K562 (cell line): ENCODE measurements around the gene MT4. TPM values are rescaled to one million over a fixed set of nuclear protein-coding genes. Genes with fewer than 3 reads are reported as not detected.
A peak's percentile ranks its signal among the peaks of the same experiment; 100 is the strongest.

ENCODE experiments used
- CC2D1A ChIP-seq: fragments of 450-650 bp; IDR thresholded peaks from 2 replicates; pipeline ENCODE4 v1.6.1; 2017; ENCODE audit warnings: mild to moderate bottlenecking
- FOXJ3 ChIP-seq: sonication (generic); formaldehyde crosslinking; IDR thresholded peaks from 2 replicates; pipeline ENCODE4 v1.4.0; 2020; ENCODE audit warnings: mild to moderate bottlenecking, missing genetic modification reagents
- FOXK2 ChIP-seq, 2 experiments: fragments of 450-650 bp; IDR thresholded peaks in 1 of 2; conservative IDR thresholded peaks in 1 of 2; 2 replicates each; pipeline ENCODE4 v1.6.1; 2016; ENCODE audit warnings: low read depth in 2 of 2, mild to moderate bottlenecking in 1 of 2
- GABPB2 ChIP-seq: fragments of 250-450 bp; sonication (Bioruptor Pico); conservative IDR thresholded peaks from 2 replicates; pipeline ENCODE4 v1.5.1; 2021; ENCODE audit warnings: mild to moderate bottlenecking
- ID3 ChIP-seq, 2 experiments: fragments of 250-450 bp in 1 of 2; fragments of 450-650 bp in 1 of 2; sonication (Bioruptor Pico) in 1 of 2; IDR thresholded peaks; 2 replicates each; pipeline versions ENCODE4 v1.6.1 to v1.8.0; 2016 to 2021; ENCODE audit warnings: mild to moderate bottlenecking in 2 of 2, moderate library complexity in 2 of 2, missing compliant biosample characterization in 1 of 2, missing genetic modification characterization in 1 of 2
- KLF13 ChIP-seq: fragments of 450-650 bp; IDR thresholded peaks from 2 replicates; pipeline ENCODE4 v1.6.1; 2016; ENCODE audit warnings: missing genetic modification characterization, low read depth, mild to moderate bottlenecking, missing compliant biosample characterization, moderate library complexity, borderline replicate concordance
- MIER1 ChIP-seq: fragments of 450-650 bp; IDR thresholded peaks from 2 replicates; pipeline ENCODE4 v1.6.1; 2016; ENCODE audit warnings: antibody characterized with exemption, mild to moderate bottlenecking, low read depth
- NCOR1 ChIP-seq: fragments of 450-650 bp; IDR thresholded peaks from 2 replicates; pipeline ENCODE4 v1.6.1; 2016; ENCODE audit warnings: mild to moderate bottlenecking, moderate library complexity
- POLR2A ChIP-seq: fragments of 450-650 bp; conservative IDR thresholded peaks from 2 replicates; pipeline ENCODE4 v1.6.1; 2016
- RBM22 ChIP-seq: fragments of 200-400 bp; formaldehyde crosslinking; IDR thresholded peaks from 2 replicates; pipeline ENCODE4 v1.6.1; 2018; ENCODE audit warnings: low read length, low read depth; ENCODE audit not compliant: poor library complexity, severe bottlenecking
- YBX1 ChIP-seq: fragments of 450-650 bp; IDR thresholded peaks from 2 replicates; pipeline ENCODE4 v1.7.1; 2016; ENCODE audit warnings: mild to moderate bottlenecking
- ZBED1 ChIP-seq: IDR thresholded peaks from 2 replicates; pipeline ENCODE4 v1.6.1; 2014
- ZBTB7A ChIP-seq: IDR thresholded peaks from 2 replicates; pipeline ENCODE4 v1.6.1; 2011; ENCODE audit warnings: low read depth, mild to moderate bottlenecking, low read length, moderate library complexity, borderline replicate concordance; ENCODE audit not compliant: control insufficient read depth
- ZBTB8A ChIP-seq: fragments of 450-650 bp; IDR thresholded peaks from 2 replicates; pipeline ENCODE4 v1.6.1; 2018; ENCODE audit warnings: mild to moderate bottlenecking, moderate library complexity; ENCODE audit not compliant: partially characterized antibody
- ZNF75A ChIP-seq: fragments of 450-650 bp; formaldehyde crosslinking; IDR thresholded peaks from 2 replicates; pipeline ENCODE4 v1.4.0; 2020; ENCODE audit warnings: mild to moderate bottlenecking
- polyA plus RNA-seq, 8 experiments: library from polyadenylated mRNA; depleted of rRNA in 4 of 8; stranded (reverse) in 5 of 8; unstranded in 3 of 8; fragments of >200 nt; fragmentation: Nextera tagmentation in 2 of 8; fragmentation: Illumina TruSeq in 1 of 8; extraction: Ambion mirVana in 2 of 8; extraction: Trizol in 1 of 8; gene quantifications; 2 replicates each; pipeline versions ENCODE4 v1.2.1 to v1.2.3, GENCODE V29; 2011 to 2014; ENCODE audit warnings: inconsistent platforms in 1 of 8, missing spikeins in 1 of 8
- total RNA-seq, 7 experiments: library from RNA; depleted of rRNA in 6 of 7; stranded (reverse); fragments of >200 nt in 6 of 7; fragmentation: Illumina TruSeq in 2 of 7; extraction: Trizol in 2 of 7; gene quantifications; 2 replicates each; pipeline versions ENCODE4 v1.2.1 to v1.2.3, GENCODE V29; 2011 to 2021; ENCODE audit warnings: low replicate concordance in 1 of 7
- TF ChIP-seq, protein P1 (sequence below): fragments of 250-450 bp; sonication (Bioruptor Pico); IDR thresholded peaks from 2 replicates; pipeline ENCODE4 v1.5.0; 2020; ENCODE audit warnings: mild to moderate bottlenecking
- TF ChIP-seq, protein P2 (sequence below), 2 experiments: fragments of 150-350 bp in 1 of 2; IDR thresholded peaks; 2 replicates each; pipeline ENCODE4 v1.6.1; 2012 to 2016; ENCODE audit warnings: low read depth in 2 of 2, low read length in 2 of 2, mild to moderate bottlenecking in 1 of 2, moderate library complexity in 1 of 2
- TF ChIP-seq, protein P3 (sequence below): fragments of 450-650 bp; IDR thresholded peaks from 2 replicates; pipeline ENCODE4 v1.6.1; 2014; ENCODE audit warnings: low read depth, mild to moderate bottlenecking, moderate library complexity, borderline replicate concordance
- TF ChIP-seq, protein P4 (sequence below): fragments of 450-650 bp; IDR thresholded peaks from 2 replicates; pipeline ENCODE4 v1.6.1; 2018; ENCODE audit warnings: mild to moderate bottlenecking, low read depth; ENCODE audit not compliant: partially characterized antibody

MT4 gene
- total and polyA plus RNA-seq, 9 of the 15 experiments (the other 6 are each of a cell fraction or from before 2014, with no cell fraction given) = not detected

DNA sequence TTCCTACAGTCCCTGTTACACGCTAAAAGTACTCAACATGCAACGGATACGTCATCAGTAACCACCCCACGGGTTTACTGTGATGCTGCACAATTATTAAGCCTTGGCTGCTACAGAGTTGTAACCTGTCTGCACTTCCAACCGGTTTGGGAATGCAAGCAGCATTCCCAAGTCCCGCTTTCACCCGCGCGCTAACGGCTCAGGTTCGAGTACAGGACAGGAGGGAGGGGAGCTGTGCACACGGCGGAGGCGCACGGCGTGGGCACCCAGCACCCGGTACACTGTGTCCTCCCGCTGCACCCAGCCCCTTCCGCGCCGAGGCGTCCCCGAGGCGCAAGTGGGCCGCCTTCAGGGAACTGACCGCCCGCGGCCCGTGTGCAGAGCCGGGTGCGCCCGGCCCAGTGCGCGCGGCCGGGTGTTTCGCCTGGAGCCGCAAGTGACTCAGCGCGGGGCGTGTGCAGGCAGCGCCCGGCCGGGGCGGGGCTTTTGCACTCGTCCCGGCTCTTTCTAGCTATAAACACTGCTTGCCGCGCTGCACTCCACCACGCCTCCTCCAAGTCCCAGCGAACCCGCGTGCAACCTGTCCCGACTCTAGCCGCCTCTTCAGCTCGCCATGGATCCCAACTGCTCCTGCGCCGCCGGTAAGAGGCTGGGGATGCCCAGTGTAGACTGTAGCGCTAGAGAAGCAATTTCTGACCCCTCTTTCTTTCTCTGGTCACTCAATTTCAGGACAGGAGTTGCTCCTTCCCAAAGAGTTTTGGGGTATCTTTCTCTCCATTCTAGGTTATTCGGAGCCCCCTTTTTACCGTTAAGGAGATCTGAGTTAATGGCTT, 43.4 kb downstream of the MT4 start, which contains the start of gene MT2A (continued):
- TF ChIP-seq GABPB2 (no peak), ZNF75A (CRISPR knock-in tag) (peak; percentile 28; the same call in 1 of the 2 replicates), ID3 (CRISPR knock-in tag; IDR thresholded peaks at IDR 0.05) (no peak), ID3 (tag; IDR thresholded peaks at IDR 0.05) (peak; percentile 55; the same call in 1 of the 2 replicates), ZBTB8A (no peak), KLF13 (tag) (0 out of 2 replicates have a peak, but pooled peaks have one; percentile 21), MIER1 (no peak), FOXJ3 (CRISPR knock-in tag) (no peak), RBM22 (no peak), NCOR1 (peak; percentile 35; the same call in 1 of the 2 replicates), CC2D1A (no peak), ZBED1 (no peak), POLR2A (peak; percentile 82), YBX1 (no peak), ZBTB7A (peak; percentile 18; the same call in 1 of the 2 replicates), FOXK2 (conservative IDR thresholded peaks at IDR 0.05 in 1 of 2, IDR thresholded peaks at IDR 0.05 in 1 of 2; ENCODE audit: low read depth in 2 of 2) (peak; percentile 60 to 74; a peak in 3 of 4 replicates)
- TF ChIP-seq, protein P1, sequence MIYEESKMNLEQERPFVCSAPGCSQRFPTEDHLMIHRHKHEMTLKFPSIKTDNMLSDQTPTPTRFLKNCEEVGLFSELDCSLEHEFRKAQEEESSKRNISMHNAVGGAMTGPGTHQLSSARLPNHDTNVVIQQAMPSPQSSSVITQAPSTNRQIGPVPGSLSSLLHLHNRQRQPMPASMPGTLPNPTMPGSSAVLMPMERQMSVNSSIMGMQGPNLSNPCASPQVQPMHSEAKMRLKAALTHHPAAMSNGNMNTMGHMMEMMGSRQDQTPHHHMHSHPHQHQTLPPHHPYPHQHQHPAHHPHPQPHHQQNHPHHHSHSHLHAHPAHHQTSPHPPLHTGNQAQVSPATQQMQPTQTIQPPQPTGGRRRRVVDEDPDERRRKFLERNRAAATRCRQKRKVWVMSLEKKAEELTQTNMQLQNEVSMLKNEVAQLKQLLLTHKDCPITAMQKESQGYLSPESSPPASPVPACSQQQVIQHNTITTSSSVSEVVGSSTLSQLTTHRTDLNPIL (CRISPR knock-in tag) = no peak
- TF ChIP-seq, protein P2, sequence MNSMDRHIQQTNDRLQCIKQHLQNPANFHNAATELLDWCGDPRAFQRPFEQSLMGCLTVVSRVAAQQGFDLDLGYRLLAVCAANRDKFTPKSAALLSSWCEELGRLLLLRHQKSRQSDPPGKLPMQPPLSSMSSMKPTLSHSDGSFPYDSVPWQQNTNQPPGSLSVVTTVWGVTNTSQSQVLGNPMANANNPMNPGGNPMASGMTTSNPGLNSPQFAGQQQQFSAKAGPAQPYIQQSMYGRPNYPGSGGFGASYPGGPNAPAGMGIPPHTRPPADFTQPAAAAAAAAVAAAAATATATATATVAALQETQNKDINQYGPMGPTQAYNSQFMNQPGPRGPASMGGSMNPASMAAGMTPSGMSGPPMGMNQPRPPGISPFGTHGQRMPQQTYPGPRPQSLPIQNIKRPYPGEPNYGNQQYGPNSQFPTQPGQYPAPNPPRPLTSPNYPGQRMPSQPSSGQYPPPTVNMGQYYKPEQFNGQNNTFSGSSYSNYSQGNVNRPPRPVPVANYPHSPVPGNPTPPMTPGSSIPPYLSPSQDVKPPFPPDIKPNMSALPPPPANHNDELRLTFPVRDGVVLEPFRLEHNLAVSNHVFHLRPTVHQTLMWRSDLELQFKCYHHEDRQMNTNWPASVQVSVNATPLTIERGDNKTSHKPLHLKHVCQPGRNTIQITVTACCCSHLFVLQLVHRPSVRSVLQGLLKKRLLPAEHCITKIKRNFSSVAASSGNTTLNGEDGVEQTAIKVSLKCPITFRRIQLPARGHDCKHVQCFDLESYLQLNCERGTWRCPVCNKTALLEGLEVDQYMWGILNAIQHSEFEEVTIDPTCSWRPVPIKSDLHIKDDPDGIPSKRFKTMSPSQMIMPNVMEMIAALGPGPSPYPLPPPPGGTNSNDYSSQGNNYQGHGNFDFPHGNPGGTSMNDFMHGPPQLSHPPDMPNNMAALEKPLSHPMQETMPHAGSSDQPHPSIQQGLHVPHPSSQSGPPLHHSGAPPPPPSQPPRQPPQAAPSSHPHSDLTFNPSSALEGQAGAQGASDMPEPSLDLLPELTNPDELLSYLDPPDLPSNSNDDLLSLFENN (IDR thresholded peaks at IDR 0.05; ENCODE audit: low read depth in 2 of 2, low read length in 2 of 2) = no peak
- TF ChIP-seq, protein P3, sequence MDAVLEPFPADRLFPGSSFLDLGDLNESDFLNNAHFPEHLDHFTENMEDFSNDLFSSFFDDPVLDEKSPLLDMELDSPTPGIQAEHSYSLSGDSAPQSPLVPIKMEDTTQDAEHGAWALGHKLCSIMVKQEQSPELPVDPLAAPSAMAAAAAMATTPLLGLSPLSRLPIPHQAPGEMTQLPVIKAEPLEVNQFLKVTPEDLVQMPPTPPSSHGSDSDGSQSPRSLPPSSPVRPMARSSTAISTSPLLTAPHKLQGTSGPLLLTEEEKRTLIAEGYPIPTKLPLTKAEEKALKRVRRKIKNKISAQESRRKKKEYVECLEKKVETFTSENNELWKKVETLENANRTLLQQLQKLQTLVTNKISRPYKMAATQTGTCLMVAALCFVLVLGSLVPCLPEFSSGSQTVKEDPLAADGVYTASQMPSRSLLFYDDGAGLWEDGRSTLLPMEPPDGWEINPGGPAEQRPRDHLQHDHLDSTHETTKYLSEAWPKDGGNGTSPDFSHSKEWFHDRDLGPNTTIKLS = no peak
- TF ChIP-seq, protein P4, sequence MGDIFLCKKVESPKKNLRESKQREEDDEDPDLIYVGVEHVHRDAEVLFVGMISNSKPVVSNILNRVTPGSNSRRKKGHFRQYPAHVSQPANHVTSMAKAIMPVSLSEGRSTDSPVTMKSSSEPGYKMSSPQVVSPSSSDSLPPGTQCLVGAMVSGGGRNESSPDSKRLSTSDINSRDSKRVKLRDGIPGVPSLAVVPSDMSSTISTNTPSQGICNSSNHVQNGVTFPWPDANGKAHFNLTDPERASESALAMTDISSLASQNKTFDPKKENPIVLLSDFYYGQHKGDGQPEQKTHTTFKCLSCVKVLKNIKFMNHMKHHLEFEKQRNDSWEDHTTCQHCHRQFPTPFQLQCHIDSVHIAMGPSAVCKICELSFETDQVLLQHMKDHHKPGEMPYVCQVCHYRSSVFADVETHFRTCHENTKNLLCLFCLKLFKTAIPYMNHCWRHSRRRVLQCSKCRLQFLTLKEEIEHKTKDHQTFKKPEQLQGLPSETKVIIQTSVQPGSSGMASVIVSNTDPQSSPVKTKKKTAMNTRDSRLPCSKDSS = no peak
